ENCODE results near the gene NAV1.
"Not testable (repeated sequence)": the region's sequence is repeated elsewhere in the genome, so short reads cannot be mapped to it uniquely, and the experiment has no call there.

NAV1 gene, protein sequence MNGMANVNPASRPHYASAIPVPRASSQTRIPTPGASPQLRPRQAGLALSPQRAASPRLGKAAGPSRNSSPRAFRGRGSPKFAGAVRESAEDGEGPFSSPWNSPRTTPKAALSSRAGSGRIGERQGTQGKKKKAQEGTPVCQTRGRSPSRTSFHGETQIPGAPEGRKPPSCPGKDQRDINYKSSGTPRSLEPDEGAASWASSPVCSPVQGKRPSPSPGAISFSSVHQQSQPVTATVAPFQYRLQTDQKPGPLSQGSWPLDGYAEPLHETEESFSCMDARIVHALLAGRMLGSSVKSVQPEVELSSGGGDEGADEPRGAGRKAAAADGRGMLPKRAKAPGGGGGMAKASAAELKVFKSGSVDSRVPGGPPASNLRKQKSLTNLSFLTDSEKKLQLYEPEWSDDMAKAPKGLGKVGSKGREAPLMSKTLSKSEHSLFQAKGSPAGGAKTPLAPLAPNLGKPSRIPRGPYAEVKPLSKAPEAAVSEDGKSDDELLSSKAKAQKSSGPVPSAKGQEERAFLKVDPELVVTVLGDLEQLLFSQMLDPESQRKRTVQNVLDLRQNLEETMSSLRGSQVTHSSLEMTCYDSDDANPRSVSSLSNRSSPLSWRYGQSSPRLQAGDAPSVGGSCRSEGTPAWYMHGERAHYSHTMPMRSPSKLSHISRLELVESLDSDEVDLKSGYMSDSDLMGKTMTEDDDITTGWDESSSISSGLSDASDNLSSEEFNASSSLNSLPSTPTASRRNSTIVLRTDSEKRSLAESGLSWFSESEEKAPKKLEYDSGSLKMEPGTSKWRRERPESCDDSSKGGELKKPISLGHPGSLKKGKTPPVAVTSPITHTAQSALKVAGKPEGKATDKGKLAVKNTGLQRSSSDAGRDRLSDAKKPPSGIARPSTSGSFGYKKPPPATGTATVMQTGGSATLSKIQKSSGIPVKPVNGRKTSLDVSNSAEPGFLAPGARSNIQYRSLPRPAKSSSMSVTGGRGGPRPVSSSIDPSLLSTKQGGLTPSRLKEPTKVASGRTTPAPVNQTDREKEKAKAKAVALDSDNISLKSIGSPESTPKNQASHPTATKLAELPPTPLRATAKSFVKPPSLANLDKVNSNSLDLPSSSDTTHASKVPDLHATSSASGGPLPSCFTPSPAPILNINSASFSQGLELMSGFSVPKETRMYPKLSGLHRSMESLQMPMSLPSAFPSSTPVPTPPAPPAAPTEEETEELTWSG (N-terminal part only)

DNA sequence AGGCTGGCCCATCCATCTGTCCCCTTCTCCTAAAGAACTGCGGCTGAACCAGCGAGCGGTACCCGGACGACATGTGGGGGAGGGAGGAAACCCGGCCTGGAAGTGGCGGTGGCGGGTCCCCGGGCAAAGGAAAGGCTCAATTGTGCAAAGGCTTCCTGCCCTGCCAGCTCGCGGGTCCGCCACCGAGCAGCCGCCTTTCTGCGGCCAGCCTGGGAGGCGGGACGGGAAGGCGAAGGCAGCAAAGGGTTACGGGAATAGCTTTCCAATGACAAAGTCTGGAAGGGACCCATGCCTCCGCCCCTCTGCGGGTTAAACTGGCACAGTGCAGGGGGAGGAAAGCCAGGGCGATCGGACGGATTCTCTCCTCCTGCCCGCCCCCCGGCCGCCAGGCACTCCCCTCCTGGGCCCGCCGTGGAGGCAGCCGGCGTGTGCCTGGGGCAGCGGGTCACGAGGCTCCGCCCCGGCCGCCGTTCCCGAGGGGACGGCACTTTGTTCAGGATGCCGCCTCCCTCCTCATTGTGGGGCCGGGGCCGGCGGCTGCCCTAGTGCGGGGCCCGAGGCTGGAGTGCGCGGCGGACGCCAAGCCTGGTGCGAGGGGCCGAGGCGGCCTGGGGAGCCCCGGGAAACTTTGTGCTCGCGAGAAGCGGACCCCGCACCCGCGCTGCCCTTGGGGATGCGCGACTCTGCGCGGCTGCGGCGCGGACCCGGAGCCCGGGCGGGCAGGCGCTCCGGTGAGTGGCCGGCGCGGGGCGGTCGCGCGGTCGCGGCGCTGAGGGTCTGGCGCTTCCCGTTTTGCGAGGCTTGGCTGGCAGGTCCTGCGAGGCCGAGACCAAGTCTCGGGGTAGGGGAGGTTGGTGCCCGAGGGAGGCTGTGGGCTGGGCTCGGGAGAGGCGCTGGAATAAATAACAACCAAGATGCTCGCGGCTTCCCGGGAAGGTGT, at the start of gene NAV1:
Gene NAV1 (plus strand): TSS at position 516 of the 940 bp plus-strand sequence. CDS start 83,758 bp downstream, outside the sequence.
- no peak for DNase-seq (ENCODE audit: low read depth)

DNA sequence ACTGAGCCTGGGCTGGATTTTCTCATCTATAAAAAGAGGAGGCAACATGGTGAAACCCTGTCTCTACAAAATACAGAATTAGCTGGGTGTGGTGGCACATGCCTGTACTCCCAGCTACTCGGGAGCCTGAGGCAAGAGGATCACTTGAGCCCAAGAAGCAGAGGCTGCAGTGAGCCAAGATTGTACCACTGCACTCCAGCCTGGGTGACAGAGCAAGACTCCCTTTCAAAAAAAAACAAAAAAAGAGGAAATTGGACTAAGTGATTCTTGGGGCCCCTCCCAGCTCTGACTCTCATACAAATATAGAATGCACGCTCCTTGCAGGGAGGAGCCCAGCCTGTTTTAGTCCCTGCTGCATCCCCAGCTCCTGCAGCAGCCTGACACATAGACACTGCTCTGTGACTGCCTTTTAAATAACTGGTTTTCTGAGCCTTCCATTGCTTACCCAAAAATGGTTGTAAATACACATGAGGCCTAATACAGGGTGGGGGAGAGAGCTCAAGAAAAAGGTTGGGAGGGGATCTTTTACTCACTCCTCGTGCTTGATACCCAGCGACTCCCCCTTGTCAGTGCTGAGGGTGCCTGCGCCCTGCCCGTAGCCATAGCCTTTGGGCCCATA, 49.2 kb upstream of the NAV1 start:
- DNase-seq (ENCODE audit: low read depth), result no peak

DNA sequence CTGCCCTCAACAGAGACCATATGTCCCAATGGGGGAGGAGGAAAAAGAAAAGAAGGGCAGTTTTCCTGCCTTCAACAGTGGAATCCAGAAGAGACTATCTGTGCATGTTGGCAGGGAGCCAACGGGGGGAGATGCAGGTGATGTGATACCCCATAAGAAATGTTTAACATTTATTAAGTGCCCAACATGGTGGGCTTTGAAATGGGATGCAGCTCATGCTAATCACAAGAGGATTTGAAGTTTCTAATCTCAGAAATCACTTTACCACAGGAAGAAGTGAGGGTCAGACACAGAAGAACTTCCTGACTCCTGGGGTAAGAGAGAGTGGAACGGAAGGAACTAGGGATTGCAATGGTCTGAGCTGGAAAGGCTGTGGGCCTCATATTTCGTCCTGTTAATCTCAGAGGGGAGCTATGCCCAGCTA, 48.2 kb upstream of the NAV1 start:
- no peak for DNase-seq (ENCODE audit: low read depth)

DNA sequence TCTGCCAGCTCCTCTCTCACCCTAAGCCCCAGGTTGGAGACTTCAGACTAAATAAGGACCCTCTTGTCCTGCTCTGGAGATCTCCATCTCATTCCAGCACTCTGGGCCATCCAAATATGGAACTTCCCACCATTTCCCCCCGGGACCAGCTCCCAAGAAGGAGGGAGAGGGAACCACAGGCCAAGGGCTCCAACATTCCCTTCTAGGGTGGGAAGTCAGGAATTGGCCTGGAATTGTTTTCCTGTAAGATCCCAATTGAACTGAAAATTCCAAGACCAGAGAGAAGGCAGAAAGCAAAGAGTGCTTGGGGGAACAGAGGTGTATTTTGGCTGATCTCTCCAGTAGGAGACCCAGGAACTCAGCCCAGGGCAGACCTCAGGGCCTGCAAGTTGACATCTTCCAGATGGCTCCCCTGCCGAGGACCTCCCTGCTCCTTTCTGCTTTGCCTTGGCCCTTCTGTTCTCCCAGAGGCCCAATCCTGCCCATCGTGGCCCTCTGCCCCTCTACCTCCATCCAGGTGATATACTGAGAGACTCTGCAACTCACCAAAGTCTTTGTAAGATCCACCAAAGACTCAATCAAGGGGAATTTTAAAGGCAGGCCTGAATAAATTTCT, 46.9 kb upstream of the NAV1 start:
- no peak for DNase-seq (ENCODE audit: low read depth)

- not testable (repeated sequence) for DNase-seq (ENCODE audit: low read depth)
These were observed 45.8 kb upstream of the NAV1 start for GRCh38 chr1:201493026-201493656.

GRCh38 chr1:201493757-201494617, 44.9 kb upstream of the NAV1 start:
- DNase-seq (ENCODE audit: low read depth), result no peak

DNA sequence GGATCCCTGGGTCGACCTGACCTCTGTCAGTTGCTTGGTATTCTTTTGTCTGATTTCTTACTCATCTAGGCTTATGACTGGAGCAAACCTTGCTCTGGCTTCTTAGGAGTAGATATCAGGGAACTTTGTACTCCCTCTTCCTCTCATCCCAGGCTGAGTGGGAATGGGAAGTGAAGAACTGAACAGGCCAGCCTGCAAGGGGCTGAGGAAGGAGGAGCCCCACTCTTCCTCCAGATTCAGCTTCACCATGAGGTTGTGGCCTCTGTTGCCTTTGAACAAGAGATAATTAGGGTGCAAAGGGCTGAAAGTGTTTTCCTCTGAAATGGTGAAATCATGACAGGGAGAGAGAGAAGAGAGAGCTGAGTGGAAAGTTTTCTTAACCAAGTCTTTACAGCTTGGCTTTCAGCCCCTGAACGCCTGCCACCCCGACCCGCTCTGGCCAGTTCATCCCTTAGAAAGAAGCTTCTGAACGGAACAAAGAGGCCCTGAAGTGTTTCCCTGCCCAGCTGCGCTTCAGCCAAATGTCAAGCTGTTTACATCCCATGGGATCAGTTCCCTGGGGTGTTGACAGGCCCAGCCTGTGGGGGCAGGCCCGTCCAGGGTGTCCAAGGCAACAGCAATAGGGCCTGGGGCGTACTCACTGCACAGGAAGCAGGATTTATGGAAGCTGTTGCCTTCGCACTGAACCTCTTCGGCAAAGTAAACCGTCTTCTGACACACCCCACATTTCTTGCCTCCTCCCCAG, 43.2 kb upstream of the NAV1 start:
- DNase-seq (ENCODE audit: low read depth), result no peak

DNA sequence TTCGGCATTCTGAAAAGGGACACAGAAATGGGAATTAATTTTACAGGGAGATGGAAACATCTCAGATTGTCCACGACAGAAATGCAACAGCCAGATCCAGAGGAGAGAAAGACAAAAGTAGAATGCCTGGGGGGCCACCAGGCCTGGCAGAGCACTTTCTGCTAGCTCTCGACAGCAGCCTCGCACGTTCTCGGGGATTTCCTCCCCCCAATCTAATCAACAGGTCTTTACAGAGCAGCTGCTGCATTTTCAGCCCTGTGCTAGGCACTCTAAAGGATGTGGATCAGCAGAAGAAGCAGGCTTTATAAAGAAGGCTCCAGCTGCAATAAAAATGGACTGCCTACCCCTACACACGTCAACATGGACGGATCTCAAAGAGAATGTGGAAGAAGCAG, 42.6 kb upstream of the NAV1 start:
- DNase-seq (ENCODE audit: low read depth), result no peak

- no peak for DNase-seq (ENCODE audit: low read depth)
These were observed 40.9 kb upstream of the NAV1 start for GRCh38 chr1:201497935-201498509.

DNA sequence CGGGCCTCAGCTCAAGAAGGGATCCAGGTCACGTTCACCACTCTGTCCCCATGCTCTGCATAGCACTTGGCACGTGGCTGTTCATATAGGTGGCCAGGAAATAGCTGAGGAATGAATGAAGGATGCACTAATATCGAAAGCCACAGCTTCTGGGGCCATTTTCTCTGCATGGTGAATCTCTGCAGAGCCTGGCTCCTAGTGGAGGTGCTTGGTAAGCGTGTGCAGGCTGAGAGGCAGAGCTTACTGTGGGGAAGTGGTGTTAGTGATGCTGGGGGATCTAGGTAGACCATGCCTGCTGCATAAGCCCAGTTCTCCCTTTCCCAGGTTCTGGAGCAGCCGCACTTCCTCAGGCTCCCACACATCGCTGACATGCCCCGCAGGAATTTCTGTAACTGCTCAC, 40.3 kb upstream of the NAV1 start:
- no peak for DNase-seq (ENCODE audit: low read depth)

DNA sequence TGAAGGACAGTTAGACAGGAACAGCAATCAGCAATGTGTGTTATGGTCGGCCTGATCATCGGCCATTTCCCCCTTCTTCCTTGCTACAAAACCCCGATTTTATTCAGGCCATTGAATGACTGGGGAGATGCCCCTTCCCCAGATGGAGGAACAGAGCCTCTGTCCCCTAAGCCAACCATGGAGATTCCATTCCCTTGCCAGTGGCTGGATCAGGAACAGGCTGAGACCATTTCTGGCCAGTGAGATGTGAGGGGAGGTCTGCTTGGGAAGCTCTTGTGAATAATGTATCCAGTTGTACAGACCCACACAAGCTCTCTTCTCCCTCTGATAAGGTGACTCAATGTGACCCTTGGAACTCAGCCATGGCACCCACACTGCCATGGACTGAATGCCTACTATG, 39.7 kb upstream of the NAV1 start:
- no peak for DNase-seq (ENCODE audit: low read depth)

DNA sequence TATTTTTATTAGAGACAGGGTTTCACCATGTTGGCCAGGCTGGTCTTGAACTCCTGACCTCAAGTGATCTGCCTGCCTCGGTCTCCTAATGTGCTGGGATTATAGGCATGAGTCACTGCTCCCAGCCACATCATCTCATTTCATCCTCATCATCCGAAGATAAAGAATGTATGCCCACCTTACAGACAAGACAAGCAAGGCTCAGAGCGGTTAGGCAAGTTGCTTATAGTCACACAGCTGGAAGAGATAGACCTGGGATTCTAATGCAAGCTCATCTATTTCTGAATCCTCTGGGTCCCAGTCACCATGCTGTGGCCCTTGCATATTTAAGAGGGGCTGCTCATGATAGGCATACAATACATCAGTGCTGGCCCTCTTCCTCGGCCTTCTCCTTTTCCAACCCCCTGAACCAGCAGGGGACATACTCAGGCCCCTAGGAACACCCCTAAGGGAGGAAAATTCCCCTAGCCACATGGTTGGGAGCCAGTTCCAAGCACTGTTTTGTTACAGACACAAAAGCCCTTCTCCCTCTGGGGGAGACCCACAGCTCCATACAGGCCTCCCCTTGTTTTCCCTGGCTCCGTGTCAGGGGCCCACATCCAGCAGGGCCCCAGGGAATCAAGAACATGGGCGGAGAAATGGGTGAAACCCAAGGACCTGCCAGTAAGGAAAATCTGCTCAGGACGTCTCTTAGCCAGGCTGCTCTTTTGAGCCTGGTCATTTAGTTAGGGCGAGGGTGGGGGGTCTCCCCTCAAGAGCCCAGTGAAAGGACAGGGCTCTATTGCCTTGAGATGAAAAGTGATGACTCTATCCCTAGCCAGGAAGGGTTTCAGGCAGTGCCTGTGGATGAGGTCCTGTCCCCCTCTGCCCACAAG, 38.9 kb upstream of the NAV1 start:
- no peak for DNase-seq (ENCODE audit: low read depth)

- no peak for DNase-seq (ENCODE audit: low read depth)
These were observed 38.2 kb upstream of the NAV1 start for GRCh38 chr1:201500670-201501120.

DNA sequence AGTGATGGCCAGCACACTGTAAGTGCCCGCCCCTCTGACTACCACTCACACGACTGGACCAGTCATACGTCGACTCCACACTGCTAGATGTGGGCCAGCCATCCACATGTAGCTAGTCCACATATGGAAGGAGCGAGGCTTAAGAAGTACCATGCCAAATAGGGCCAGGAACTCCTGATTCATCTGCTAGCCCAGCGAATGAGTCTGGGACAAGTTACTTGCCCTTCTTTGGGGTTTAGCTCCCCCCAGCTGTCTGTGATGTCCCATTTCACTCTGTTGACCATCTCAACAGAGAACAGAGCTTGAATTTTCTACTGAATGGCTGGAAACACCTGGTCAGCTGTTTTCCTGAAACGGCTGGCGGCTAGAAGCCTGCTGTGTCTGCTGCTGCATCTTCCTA, 37.8 kb upstream of the NAV1 start:
- DNase-seq (ENCODE audit: low read depth), result no peak

DNA sequence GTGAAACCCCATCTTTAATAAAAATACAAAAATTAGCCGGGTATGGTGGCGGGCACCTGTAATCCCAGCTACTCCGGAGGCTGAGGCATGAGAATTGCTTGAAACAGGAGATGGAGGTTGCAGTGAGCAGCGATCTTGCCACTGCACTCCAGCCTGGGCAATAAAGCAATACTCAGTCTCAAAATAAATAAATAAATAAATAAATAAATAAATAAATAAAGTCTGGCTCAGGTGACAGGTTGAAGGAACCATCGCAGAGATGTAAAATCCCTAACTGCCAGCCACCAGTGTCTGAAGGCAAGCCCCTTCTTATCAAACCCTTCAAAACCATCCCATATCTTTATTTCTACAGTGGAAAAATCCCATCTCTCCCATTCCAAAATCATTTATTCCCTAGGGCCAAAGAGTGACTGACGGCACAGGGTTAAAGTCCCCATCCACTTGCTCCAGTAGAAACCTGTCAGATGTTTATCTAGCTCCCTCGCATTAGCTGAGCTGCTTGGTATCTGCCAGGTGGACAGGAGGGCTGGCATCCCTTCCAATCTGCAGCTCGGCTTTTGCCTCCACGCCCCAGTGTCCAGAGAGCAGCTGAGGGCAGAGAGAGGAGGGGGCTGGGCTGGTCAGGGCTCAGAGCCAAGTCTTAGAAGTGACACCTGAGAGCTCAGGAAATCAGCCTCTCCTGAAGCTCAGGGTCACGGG, 37.0 kb upstream of the NAV1 start:
- no peak for DNase-seq (ENCODE audit: low read depth)

DNA sequence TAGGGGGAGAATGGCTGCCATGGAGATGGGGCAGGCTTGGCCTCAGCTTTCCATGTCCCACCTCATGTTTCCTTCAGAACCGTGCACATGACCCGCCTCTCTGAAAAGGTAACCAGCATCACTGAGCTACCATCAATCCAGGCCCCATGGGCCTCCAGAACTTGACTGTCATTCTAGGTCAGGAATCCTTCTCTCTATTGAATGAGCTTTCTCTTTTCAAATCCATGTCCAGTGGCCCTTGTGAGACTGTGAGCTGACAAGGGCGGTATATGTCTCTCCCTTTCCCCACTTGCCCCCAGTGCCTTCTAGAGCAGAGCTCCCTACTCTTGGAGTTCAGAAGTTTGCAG, 36.4 kb upstream of the NAV1 start:
- DNase-seq (ENCODE audit: low read depth), result no peak

Data from stimulated activated CD8-positive, alpha-beta memory T cell treated with anti-CD3 and anti-CD28 coated beads, Interleukin-4, amount 100 ng/mL, for 24 hours (primary cell).